GM12873 (cell line): Measurements from ENCODE around the gene AMD1.

Experiments
- CTCF ChIP-seq: IDR thresholded peaks from 2 replicates; pipeline ENCODE4 v1.5.1; 2012; ENCODE audit warnings: low read depth, mild to moderate bottlenecking, moderate library complexity, low read length, control low read depth; ENCODE audit not compliant: insufficient read depth; ENCODE audit errors: missing control alignments

Gene AMD1

GRCh38 chr6:110895907-110896608 lies 21.5 kb downstream of the AMD1 start:
- no peak for TF ChIP-seq CTCF

GRCh38 chr6:110897433-110897832 lies 22.8 kb downstream of the AMD1 start:
- no peak for TF ChIP-seq CTCF

- no peak for TF ChIP-seq CTCF
Measured at GRCh38 chr6:110898111-110898510, 23.5 kb downstream of the AMD1 start.

GRCh38 chr6:110900028-110900598 lies 25.5 kb downstream of the AMD1 start:
- no peak for TF ChIP-seq CTCF

GRCh38 chr6:110902091-110902490 lies 27.5 kb downstream of the AMD1 start:
- no peak for TF ChIP-seq CTCF

GRCh38 chr6:110930781-110931180 lies 56.2 kb downstream of the AMD1 start:
- no peak for TF ChIP-seq CTCF

- TF ChIP-seq CTCF, result no peak
Measured at GRCh38 chr6:110933912-110934311, 59.3 kb downstream of the AMD1 start.
